Measurements from ENCODE around the gene IMMP2L.

The IMMP2L gene

GRCh38 chr7:110863258-110863657, 699.0 kb downstream of the IMMP2L start:
- no peak for DNase-seq (ENCODE audit: low spot score)

DNA sequence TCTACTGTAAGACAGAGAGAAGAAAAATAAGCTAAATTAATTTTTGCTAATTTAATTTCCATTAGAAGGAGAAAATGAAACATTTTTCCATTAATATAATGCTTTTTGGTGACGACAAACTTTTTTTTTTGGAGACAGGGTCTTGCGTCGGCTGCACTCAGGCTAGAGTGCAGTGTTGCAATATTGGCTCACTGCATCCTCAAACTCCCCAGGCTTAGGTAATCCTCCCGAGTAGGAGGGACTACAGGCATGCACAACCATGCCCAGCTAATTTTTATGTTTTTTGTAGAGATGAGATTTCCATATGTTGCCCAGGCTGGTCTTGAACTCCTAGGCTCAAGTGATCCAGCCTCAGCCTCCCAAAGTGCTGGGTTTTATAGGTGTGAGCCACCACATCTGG, 701.1 kb downstream of the IMMP2L start:
- DNase-seq (ENCODE audit: low spot score), result no peak

GRCh38 chr7:110857106-110857505, 705.2 kb downstream of the IMMP2L start:
- DNase-seq (ENCODE audit: low spot score), result no peak

DNA sequence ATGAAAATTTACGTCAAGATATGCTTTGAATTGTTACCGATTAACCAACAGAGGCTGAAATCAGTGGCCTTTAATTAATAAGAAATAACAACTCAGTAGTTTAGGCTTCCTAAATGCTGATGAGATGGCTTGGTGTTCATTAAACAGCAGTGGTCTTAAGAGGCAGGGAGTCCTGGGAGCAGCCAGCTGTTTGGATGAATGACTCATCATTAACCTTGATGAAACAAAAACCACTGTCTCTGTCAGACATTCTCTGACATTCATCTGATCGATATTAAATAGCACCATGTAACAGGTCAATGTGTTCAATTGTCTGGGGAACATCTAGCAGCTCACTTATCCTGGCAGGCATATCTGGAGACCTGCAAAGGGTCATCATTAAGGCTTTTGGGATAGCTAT, 705.6 kb downstream of the IMMP2L start:
- DNase-seq (ENCODE audit: low spot score), result no peak

- no peak for DNase-seq (ENCODE audit: low spot score)
These were observed 707.6 kb downstream of the IMMP2L start for GRCh38 chr7:110854651-110855050.

DNA sequence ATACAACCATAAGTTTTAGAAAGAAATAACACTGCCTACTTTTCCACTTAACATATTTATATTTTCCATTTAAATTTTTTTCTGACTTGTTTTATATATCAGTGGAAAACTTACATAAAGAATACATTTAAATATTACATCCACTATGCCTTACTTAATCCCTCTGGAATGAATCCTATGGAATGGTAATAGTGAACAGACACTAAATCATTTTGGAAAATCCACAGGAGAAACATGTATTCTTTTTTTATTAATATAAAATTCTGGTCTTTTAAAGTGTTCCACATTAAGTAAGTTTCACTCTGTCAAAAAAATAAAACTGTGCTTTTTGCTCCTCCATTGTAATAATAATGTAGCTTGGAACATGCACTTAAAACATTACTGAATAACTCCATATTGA, 708.1 kb downstream of the IMMP2L start:
- DNase-seq (ENCODE audit: low spot score), result no peak

GRCh38 chr7:110853263-110853662, 709.0 kb downstream of the IMMP2L start:
- DNase-seq (ENCODE audit: low spot score), result no peak

- DNase-seq (ENCODE audit: low spot score), result no peak
These were observed 709.9 kb downstream of the IMMP2L start for GRCh38 chr7:110852156-110852940.

DNA sequence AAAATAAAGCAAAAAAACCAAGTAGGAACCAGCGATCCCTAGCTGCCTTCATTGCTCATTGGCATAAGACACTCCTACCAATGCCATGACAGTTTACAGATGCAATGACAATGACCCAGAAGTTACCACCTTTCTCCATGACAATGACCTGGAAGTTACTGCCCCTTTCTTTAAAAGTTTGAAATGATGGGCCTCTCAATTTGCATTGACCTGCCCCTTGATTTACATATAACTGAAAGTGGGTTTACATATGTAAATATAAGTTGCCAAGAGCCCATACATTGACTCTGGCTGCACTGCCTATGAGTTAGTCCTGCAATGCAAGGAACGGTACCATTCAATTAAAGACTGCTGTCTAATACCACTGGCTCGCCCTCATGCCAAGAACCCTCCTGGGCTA, 712.1 kb downstream of the IMMP2L start:
- no peak for DNase-seq (ENCODE audit: low spot score)

- no peak for DNase-seq (ENCODE audit: low spot score)
These were observed 719.5 kb downstream of the IMMP2L start for GRCh38 chr7:110842796-110843195.

DNA sequence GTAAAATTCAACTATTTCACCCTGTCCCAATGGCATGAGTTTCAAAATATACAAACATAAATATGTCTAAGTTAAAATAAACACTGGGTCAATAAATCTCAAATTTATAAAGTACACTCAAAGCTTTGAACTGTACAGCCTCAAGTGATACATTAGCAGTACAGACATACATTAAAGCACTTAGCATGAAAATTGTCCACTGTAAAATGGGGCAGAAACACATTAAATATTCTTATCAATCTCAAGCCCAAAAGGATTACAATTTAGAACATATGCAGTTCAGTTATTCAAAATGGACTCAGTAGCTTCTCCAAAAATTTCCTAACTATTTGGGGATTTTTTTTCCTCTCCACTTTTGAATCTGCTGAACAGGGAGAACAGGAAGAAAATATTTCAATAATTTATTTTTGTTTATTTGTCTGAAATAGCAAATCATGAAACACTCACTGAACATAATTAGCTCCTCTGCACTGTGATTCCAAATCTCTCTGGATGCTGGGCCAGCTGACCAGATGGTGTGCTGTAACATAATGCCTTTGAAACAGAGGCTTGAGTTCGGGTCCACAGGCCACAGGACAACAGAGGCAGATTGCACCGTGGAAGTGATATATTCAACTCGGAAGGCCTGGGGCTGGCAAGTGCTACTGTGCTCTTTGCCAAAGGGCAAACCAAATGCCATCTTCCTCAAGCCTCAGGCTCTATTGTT, 720.3 kb downstream of the IMMP2L start:
- DNase-seq (ENCODE audit: low spot score), result no peak

GRCh38 chr7:110839866-110840265, 722.4 kb downstream of the IMMP2L start:
- no peak for DNase-seq (ENCODE audit: low spot score)

- DNase-seq (ENCODE audit: low spot score), result no peak
These were observed 726.4 kb downstream of the IMMP2L start for GRCh38 chr7:110835849-110836248.

DNA sequence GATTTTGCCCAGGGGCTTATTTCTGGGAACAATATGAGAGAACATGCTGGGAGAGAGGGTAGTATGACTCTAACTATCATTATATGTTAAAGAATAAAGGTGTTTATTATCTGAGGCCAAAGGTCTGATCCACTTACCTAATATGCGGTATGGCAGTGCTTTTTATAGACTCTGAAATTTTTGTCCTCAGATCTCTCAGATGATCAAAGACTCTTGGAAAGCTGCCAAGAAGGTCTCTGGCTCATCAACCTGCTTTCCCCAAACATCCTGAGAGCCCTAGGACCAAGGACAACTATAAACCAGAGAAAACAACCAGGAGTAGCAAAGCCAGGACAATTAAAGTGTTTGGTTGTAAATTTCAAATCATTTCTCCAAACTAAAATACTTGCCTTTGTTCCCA, 727.1 kb downstream of the IMMP2L start:
- peak; percentile 83 for DNase-seq (ENCODE audit: low spot score)

- DNase-seq (ENCODE audit: low spot score), result no peak
These were observed 730.9 kb downstream of the IMMP2L start for GRCh38 chr7:110831419-110831818.

DNA sequence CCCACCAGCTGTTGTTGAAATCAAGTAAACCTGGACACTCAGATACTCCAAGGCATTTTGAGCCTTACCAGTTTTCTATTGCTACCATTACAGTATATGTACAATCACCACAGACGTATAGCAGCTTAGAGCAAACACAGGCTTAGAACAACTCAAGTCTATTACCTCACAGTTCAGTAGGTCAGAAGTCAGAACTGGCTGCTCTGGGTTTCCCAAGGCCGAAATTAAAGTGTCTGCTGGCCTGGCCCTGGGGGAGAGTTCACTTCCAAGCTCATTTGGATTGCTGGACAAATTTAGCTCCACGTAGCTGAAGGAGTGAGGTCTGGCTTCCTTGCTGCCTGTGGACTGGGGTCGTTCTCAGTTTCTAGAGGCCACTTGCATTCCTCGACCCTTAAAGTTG, 731.5 kb downstream of the IMMP2L start:
- DNase-seq (ENCODE audit: low spot score), result no peak

GRCh38 chr7:110827936-110828335, 734.4 kb downstream of the IMMP2L start:
- no peak for DNase-seq (ENCODE audit: low spot score)

DNA sequence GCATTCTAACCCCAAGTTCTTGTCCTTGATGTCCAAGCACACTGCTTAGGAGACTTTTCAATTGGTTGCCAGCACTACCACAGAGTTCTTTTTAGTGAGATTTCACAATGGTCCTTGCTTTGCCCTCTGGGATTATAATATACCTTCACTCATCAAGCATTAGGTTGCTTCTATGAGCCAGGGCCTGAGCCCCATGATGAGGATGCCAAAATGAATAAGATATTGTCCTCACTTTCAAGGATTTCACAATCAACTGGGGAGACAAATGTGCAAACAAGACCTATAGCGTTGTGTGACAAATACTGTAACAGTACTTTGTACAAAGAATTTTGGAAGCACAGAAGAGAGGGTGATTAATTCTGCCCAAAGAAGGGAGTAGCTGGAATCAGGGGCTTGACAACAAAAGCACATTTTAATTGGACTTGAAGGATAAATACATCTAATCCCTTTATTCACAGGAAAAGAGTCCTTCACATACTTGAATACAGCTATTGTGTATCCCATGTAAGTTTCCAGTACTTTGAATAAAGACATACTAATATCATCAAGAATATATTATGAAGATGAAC, 734.9 kb downstream of the IMMP2L start:
- DNase-seq (ENCODE audit: low spot score), result no peak

GRCh38 chr7:110813986-110814385, 748.3 kb downstream of the IMMP2L start:
- no peak for DNase-seq (ENCODE audit: low spot score)

DNA sequence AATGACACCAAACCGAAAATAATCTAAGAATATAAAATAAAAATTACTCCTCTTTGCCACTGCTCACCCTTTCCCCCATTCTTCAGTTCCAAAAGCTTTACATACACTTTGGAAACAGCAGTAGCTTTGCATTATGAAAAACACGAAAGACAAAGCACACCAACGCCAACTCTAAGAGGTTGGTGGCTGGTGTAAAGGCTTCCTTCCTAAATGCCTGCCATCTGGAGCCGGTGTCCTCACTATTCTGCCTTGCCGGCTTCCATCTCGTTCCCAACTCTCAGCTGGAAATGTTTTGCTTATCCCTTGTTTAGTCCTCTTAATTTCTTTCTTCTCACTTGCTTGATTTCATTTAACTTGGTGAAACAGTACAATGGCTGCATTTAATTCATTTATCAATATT, 752.5 kb downstream of the IMMP2L start:
- no peak for DNase-seq (ENCODE audit: low spot score)

- no peak for DNase-seq (ENCODE audit: low spot score)
These were observed 753.9 kb downstream of the IMMP2L start for GRCh38 chr7:110808361-110808760.

DNA sequence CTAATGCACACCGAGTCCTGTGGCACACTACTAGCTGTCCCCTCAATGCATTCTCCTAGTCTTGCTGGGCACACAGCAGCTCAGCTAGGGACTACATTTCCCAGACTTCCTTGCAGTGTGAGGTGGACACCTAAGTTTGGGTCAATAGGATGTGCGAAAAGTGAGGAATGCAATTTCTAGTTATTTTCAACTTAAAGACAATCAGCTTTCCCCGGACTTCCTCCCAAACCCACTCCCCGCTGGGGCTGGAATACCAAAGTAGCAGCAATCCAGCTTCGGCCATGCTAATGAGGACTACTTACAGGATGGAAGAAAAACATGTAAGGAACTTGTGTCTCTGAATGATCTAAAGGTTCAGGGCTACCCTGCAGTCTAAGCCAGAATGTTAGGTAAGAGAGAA, 757.8 kb downstream of the IMMP2L start:
- DNase-seq (ENCODE audit: low spot score), result no peak

GRCh38 chr7:110803602-110804143, 758.6 kb downstream of the IMMP2L start:
- no peak for DNase-seq (ENCODE audit: low spot score)
